Measurements from ENCODE around the gene ACO2.

ACO2 gene

GRCh38 chr22:41485033-41485432 lies 16.1 kb downstream of the ACO2 start:
- H3K9me3 ChIP-seq (ENCODE audit: control insufficient read depth, insufficient read depth, low read depth, low read length), result no peaks in the 10 kb centered on the region
- peaks cover 0 to 3% of the 10 kb centered on the region in 2 experiments; a peak in 2 of 3 replicates for H3K36me3 ChIP-seq (ENCODE audit: control insufficient read depth in 2 of 2, insufficient read depth in 1 of 2, low read length in 2 of 2)
- CTCF ChIA-PET, result interaction anchor here (1.5 kb wide), 1 partner anchor 33 kb away, joined by 5 read pairs; no protein-coding TSS in a partner anchor
- H3K4me1 ChIP-seq (ENCODE audit: control insufficient read depth, insufficient read depth, low read length), result peaks cover 8% of the 10 kb centered on the region; the same call in 1 of the 2 replicates
- H3K27ac ChIP-seq (ENCODE audit: extremely low read depth, low read depth, low read length), result no peak overlapping the region
- no peak overlapping the region for H3K4me3 ChIP-seq (ENCODE audit: low read depth, low read length)
- POLR2A ChIA-PET, result interaction anchor here (1.2 kb wide), 1 partner anchor 39 kb away, joined by 3 read pairs; the partner anchor contains the start of gene TOB2
- TF ChIP-seq ZNF837 (tag by site-specific recombination; IDR thresholded peaks at IDR 0.05), result no peak
- no peak for TF ChIP-seq SETDB1 (IDR thresholded peaks at IDR 0.05; ENCODE audit: insufficient read length, low read length)
- no peak for TF ChIP-seq KLF16 (tag by site-specific recombination; IDR thresholded peaks at IDR 0.05)
- TF ChIP-seq ZBTB44 (tag by site-specific recombination; IDR thresholded peaks at IDR 0.05), result no peak
- TF ChIP-seq ZNF157 (tag by site-specific recombination; IDR thresholded peaks at IDR 0.05), result no peak
- no peak for TF ChIP-seq ZNF701 (tag by site-specific recombination; IDR thresholded peaks at IDR 0.05)
- TF ChIP-seq ZNF785 (tag by site-specific recombination; IDR thresholded peaks at IDR 0.05), result no peak
- no peak for TF ChIP-seq ZNF214 (tag by site-specific recombination; IDR thresholded peaks at IDR 0.05; ENCODE audit: borderline replicate concordance)
- no peak for TF ChIP-seq ZNF670 (tag by site-specific recombination; IDR thresholded peaks at IDR 0.05; ENCODE audit: low read depth)
- TF ChIP-seq ZSCAN18 (tag by site-specific recombination; IDR thresholded peaks at IDR 0.05), result no peak
- TF ChIP-seq ZNF324 (tag by site-specific recombination; IDR thresholded peaks at IDR 0.05), result no peak
- TF ChIP-seq BCL11B (tag by site-specific recombination; IDR thresholded peaks at IDR 0.05; ENCODE audit: low read depth), result no peak
- 0 out of 2 replicates have a peak, but pooled peaks have one; percentile 8 for TF ChIP-seq KLF1 (tag by site-specific recombination; IDR thresholded peaks at IDR 0.05)
- peak; percentile 44; the same call in 1 of the 2 replicates for TF ChIP-seq ZNF362 (tag by site-specific recombination; IDR thresholded peaks at IDR 0.05)
- no peak for TF ChIP-seq ZNF610 (tag by site-specific recombination; IDR thresholded peaks at IDR 0.05; ENCODE audit: borderline replicate concordance)
- TF ChIP-seq HOXD13 (CRISPR knock-in tag; IDR thresholded peaks at IDR 0.05; ENCODE audit: borderline replicate concordance), result no peak
- TF ChIP-seq ZNF677 (tag by site-specific recombination; IDR thresholded peaks at IDR 0.05), result no peak
- TF ChIP-seq INSM2 (tag by site-specific recombination; IDR thresholded peaks at IDR 0.05), result no peak

GRCh38 chr22:41487037-41487935 lies 18.4 kb downstream of the ACO2 start:
- CTCF ChIA-PET, result interaction anchor here (0.6 to 1.0 kb wide), 4 partner anchors 10 to 922 kb away, joined by 3 to 5 read pairs (median 4); no protein-coding TSS in a partner anchor
- H3K4me1 ChIP-seq (ENCODE audit: control insufficient read depth, insufficient read depth, low read length), result peaks cover 25% of the 10 kb centered on the region

More at GRCh38 chr22:41487037-41487935, 18.4 kb downstream of the ACO2 start:
- POLR2A ChIA-PET, result no interaction called here
- no peak overlapping the region for H3K4me3 ChIP-seq (ENCODE audit: low read depth, low read length)
- TF ChIP-seq ZNF202 (tag by site-specific recombination; IDR thresholded peaks at IDR 0.05; ENCODE audit: borderline replicate concordance) (no peak), ZSCAN4 (tag by site-specific recombination; IDR thresholded peaks at IDR 0.05) (no peak), PRDM1 (tag by site-specific recombination; IDR thresholded peaks at IDR 0.05) (no peak), RBAK (tag by site-specific recombination; IDR thresholded peaks at IDR 0.05) (no peak), ZFP37 (tag by site-specific recombination; IDR thresholded peaks at IDR 0.05) (no peak), ZNF830 (tag by site-specific recombination; IDR thresholded peaks at IDR 0.05; ENCODE audit: low read depth) (no peak), KLF16 (tag by site-specific recombination; IDR thresholded peaks at IDR 0.05) (no peak)
- no peak overlapping the region for H3K27ac ChIP-seq (ENCODE audit: extremely low read depth, low read depth, low read length)
- H3K9me3 ChIP-seq (ENCODE audit: control insufficient read depth, insufficient read depth, low read depth, low read length), result no peaks in the 10 kb centered on the region
- H3K36me3 ChIP-seq (ENCODE audit: control insufficient read depth in 2 of 2, insufficient read depth in 1 of 2, low read length in 2 of 2), result no peaks in the 10 kb centered on the region; a peak in 1 of 3 replicates
